Stimulated activated CD4-positive, alpha-beta T cell treated with anti-CD3 and anti-CD28 coated beads, Interleukin-12 subunit alpha, Interleukin-12 subunit beta, amount 100 ng/mL, for 48 hours (primary cell): Measurements from ENCODE around the gene GLP2R.

Experiments
- DNase-seq, 3 donors: peaks; one replicate each; pipeline ENCODE4 v3.0.0-alpha.2; 2020; ENCODE audit warnings: low read depth in 2 of 3, low spot score in 1 of 3

GLP2R gene

GRCh38 chr17:9811537-9811936 is 14.2 kb upstream of the GLP2R start:
- DNase-seq = no peak

GRCh38 chr17:9813166-9813565 is 12.6 kb upstream of the GLP2R start:
- no peak for DNase-seq

- no peak for DNase-seq
Measured at GRCh38 chr17:9814337-9814945, 11.3 kb upstream of the GLP2R start.

- no peak for DNase-seq
Measured at GRCh38 chr17:9816472-9816871, 9.3 kb upstream of the GLP2R start.

- DNase-seq = no peak
Measured at GRCh38 chr17:9817086-9817485, 8.6 kb upstream of the GLP2R start.

GRCh38 chr17:9818760-9819159 is 7.0 kb upstream of the GLP2R start:
- DNase-seq = no peak

GRCh38 chr17:9820448-9820847 is 5.3 kb upstream of the GLP2R start:
- DNase-seq = no peak

- DNase-seq = no peak
Measured at GRCh38 chr17:9821921-9822320, 3.8 kb upstream of the GLP2R start, which contains the start of gene GSG1L2. Gene GSG1L2 (minus strand): TSS chr17:9822079. CDS start chr17:9822071, 8 bp downstream.

GRCh38 chr17:9824094-9824493 is 1.6 kb upstream of the GLP2R start:
- no peak for DNase-seq

GRCh38 chr17:9824797-9825338 is 856 bp upstream of the GLP2R start:
- no peak for DNase-seq

- DNase-seq = no peak
Measured at GRCh38 chr17:9828296-9829295, 2.9 kb downstream of the GLP2R start.

GRCh38 chr17:9829343-9829742 is 3.6 kb downstream of the GLP2R start:
- no peak for DNase-seq

GRCh38 chr17:9830711-9831110 is 5.0 kb downstream of the GLP2R start:
- no peak for DNase-seq

GRCh38 chr17:9833922-9834321 is 8.2 kb downstream of the GLP2R start:
- DNase-seq = no peak

GRCh38 chr17:9837551-9838471 is 12.1 kb downstream of the GLP2R start:
- no peak for DNase-seq

GRCh38 chr17:9839433-9839832 is 13.7 kb downstream of the GLP2R start:
- DNase-seq = no peak

GRCh38 chr17:9842057-9842758 is 16.5 kb downstream of the GLP2R start:
- no peak for DNase-seq

GRCh38 chr17:9843152-9844010 is 17.7 kb downstream of the GLP2R start:
- DNase-seq = no peak

GRCh38 chr17:9844153-9844552 is 18.4 kb downstream of the GLP2R start:
- no peak for DNase-seq
